Activated naive CD4-positive, alpha-beta T cell treated with anti-CD3 and anti-CD28 coated beads, Interleukin-2, amount 50 U/mL, for 72 hours (primary cell): ENCODE data around the gene IKZF2. TPM values are rescaled to one million over a fixed set of nuclear protein-coding genes. Genes with fewer than 3 reads are reported as not detected.
"Not testable (repeated sequence)": the region's sequence is repeated elsewhere in the genome, so short reads cannot be mapped to it uniquely, and the experiment has no call there.

Experiments used
- ATAC-seq, 2 donors: fragments of 150-1000 bp; cut with Tn5 transposase; 2 replicates each; pipeline ENCODE4 v1.10.0; 2021; ENCODE audit warnings: mild to moderate bottlenecking in 2 of 2, moderate library complexity in 2 of 2
- DNase-seq, 2 donors: peaks; one replicate each; pipeline ENCODE4 v3.0.0; 2021 to 2022; ENCODE audit warnings: low spot score in 2 of 2
- H3K27ac Mint-ChIP-seq, 2 donors: one replicate each; pipeline ENCODE4 v1.8.0; 2022; ENCODE audit warnings: mild to moderate bottlenecking in 2 of 2, mixed read lengths in 2 of 2
- H3K36me3 Mint-ChIP-seq, 2 donors: one replicate each; pipeline ENCODE4 v1.8.0; 2022; ENCODE audit warnings: mixed read lengths in 2 of 2
- H3K9me3 Mint-ChIP-seq, 2 donors: one replicate each; pipeline ENCODE4 v1.8.0; 2022; ENCODE audit warnings: mixed read lengths in 2 of 2
- total RNA-seq, 2 donors: library from RNA; stranded (reverse); gene quantifications; one replicate each; pipeline ENCODE4 v1.2.3, GENCODE V29; 2022

IKZF2 gene
- total RNA-seq, 2 donors from 2014 or later = 1.8 to 8.9 TPM

DNA sequence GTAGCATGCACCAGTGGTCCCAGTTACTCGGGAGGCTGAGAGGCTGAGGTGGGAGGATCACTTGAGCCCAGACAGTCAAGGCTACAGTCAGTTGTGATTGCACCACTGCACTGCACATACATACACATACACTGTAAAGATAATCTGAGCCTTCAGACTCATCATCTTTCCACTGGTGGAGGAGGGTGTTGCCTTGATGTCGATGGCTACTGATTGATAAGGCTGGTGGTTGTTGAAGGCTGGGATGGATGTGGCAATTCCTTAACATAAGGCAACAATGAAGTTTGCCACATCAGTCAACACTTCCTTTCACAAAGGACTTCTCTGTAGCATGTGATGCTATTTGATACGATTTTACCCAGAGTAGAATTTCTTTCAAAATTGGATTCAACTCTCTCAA, 118.8 kb downstream of the IKZF2 start:
- no peak overlapping the region for H3K27ac Mint-ChIP-seq
- DNase-seq (no peak), ATAC-seq (no peak)
- H3K36me3 Mint-ChIP-seq = no peaks in the 10 kb centered on the region
- H3K9me3 Mint-ChIP-seq = no peaks in the 10 kb centered on the region

- DNase-seq (no peak), ATAC-seq (peak in 1 of 2 donors; percentile 38)
- Mint-ChIP-seq H3K36me3 (peaks cover 0 to 4% of the 10 kb centered on the region in 2 donors), H3K9me3 (peaks cover 3 to 5% of the 10 kb centered on the region in 2 donors), H3K27ac (no peak overlapping the region)
Observed at GRCh38 chr2:213022987-213023386, 128.4 kb downstream of the IKZF2 start.

- Mint-ChIP-seq H3K36me3 (peaks cover 0 to 8% of the 10 kb centered on the region in 2 donors), H3K27ac (peak overlapping the region in 1 of 2 donors; percentile 72), H3K9me3 (peaks cover 8 to 10% of the 10 kb centered on the region in 2 donors)
- ATAC-seq (peak; percentile 97 to 99), DNase-seq (no peak)
Observed at GRCh38 chr2:213021971-213022899, 129.2 kb downstream of the IKZF2 start.

DNA sequence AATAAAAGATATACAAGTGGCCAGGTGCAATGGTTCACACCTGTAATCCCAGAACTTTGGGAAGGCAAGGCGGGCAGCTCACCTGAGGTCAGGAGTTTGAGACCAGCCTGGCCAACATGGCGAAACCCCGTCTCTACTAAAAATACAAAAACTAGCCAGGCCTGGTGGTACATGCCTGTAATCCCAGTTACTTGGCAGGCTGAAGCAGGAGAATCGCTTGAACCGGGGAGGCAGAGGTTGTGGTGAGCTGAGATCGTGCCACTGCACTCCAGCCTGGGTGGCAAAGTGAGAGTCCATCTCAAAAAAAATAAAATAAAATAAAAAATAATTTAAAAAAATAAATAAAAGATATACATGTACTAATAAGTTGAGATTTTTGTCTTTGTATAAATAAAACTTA, 130.5 kb downstream of the IKZF2 start:
- DNase-seq, H3K36me3 Mint-ChIP-seq, H3K27ac Mint-ChIP-seq, ATAC-seq: not testable (repeated sequence)
- H3K9me3 Mint-ChIP-seq = peaks cover 11 to 13% of the 10 kb centered on the region in 2 donors

DNA sequence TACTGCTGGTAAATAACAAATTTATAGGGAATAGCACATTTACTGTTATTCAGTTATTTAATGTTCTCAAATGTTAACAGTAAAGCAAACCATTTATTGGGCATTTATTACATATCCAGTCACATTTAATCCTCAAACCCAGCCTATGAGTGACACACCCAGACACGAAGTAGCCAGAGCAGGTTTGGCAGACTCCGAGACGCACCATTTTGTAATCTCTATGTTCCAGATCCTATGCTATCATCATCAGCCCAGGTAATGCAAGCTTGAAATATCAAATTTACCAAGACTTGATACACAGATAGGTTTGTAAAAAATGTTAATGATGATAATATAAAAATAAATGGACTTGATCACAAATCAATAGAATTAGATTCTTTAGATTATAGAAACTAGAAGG, 131.1 kb downstream of the IKZF2 start:
- DNase-seq (no peak), ATAC-seq (no peak)
- peaks cover 11 to 13% of the 10 kb centered on the region in 2 donors for H3K9me3 Mint-ChIP-seq
- H3K27ac Mint-ChIP-seq = no peak overlapping the region
- H3K36me3 Mint-ChIP-seq = peaks cover 0 to 8% of the 10 kb centered on the region in 2 donors

DNA sequence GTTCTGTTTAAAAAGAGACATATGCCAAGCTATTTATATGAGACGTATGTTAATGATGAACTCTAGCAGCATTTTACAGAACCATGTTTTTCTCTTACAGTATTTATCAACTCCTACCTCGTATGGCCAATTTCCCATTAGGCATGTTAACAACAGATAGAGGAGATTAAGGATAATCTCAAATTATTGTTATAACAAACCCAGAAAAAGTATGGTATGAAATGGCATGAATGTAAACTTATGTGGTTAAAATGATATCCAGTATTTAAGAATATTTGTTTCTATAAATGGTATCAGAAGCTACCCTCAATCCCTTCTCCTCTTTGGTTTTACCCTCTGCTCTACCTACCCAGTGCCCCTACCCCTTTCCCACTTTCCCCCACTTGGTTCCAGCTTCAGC, 132.0 kb downstream of the IKZF2 start:
- no peak for ATAC-seq
- Mint-ChIP-seq H3K36me3 (peaks cover 0 to 8% of the 10 kb centered on the region in 2 donors), H3K9me3 (peaks cover 11 to 13% of the 10 kb centered on the region in 2 donors), H3K27ac (no peak overlapping the region)
- DNase-seq = no peak

DNA sequence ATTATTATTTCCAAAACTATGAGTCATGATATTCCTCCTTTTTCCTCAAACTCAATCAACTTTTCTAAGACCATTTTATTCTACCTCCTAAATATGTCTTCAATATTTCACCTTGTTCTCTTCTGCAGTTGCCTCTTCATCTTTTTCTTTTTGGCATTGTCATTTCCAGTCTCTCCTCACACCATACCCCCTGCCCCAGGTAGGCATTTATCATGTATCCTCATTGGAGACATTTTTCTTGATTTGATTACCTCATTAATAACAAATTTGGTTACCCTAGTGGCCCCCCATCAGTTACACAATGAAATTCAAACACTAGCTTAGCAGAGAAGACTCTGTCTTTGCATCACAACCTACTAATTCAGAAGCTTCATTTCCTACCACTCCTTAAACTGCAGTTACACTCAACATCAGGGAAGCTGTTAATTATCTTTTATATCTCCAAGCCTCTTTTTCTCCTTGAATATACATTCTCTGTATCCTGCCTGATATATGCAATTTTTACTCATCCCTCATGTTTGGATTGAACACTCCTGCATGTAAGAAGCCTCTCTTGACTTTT, 133.0 kb downstream of the IKZF2 start:
- DNase-seq (no peak), ATAC-seq (no peak)
- H3K27ac Mint-ChIP-seq = no peak overlapping the region
- H3K36me3 Mint-ChIP-seq = peaks cover 0 to 8% of the 10 kb centered on the region in 2 donors
- peaks cover 11 to 13% of the 10 kb centered on the region in 2 donors for H3K9me3 Mint-ChIP-seq

DNA sequence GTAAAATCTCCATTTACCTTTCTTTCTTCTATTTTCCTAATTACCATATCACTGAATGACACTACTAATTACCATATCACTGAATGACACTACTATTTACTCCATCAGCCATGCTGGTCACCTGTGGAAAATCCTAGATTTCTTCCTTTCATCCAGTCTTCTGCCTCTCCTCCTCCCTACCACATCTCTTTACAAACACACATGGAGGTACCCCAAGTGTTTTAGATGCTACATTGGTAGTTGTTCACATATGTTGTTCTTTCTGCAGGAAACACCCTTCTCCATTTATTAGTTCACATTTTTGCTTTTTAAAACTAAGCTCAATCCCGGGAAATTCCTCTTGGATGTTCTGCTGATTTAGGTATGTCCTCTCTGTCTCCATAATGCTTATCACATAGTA, 134.0 kb downstream of the IKZF2 start:
- Mint-ChIP-seq H3K27ac (no peak overlapping the region), H3K36me3 (peaks cover 0 to 8% of the 10 kb centered on the region in 2 donors), H3K9me3 (peaks cover 11 to 13% of the 10 kb centered on the region in 2 donors)
- ATAC-seq (no peak), DNase-seq (no peak)

- DNase-seq (no peak), ATAC-seq (no peak)
- peak overlapping the region in 1 of 2 donors; percentile 57 for H3K27ac Mint-ChIP-seq
- H3K36me3 Mint-ChIP-seq = peaks cover 0 to 8% of the 10 kb centered on the region in 2 donors
- peaks cover 11 to 13% of the 10 kb centered on the region in 2 donors for H3K9me3 Mint-ChIP-seq
Observed at GRCh38 chr2:213016984-213017351, 134.4 kb downstream of the IKZF2 start.

- ATAC-seq (peak in 1 of 2 donors; percentile 61), DNase-seq (no peak)
- Mint-ChIP-seq H3K9me3 (peaks cover 11 to 13% of the 10 kb centered on the region in 2 donors), H3K36me3 (peaks cover 0 to 8% of the 10 kb centered on the region in 2 donors), H3K27ac (peak overlapping the region in 1 of 2 donors; percentile 57)
Observed at GRCh38 chr2:213016166-213016983, 135.0 kb downstream of the IKZF2 start.

- peaks cover 0 to 8% of the 10 kb centered on the region in 2 donors for H3K36me3 Mint-ChIP-seq
- DNase-seq (peak in 1 of 2 donors; percentile 32), ATAC-seq (peak; percentile 89 to 90)
- peak overlapping the region; percentile 47 to 57 for H3K27ac Mint-ChIP-seq
- H3K9me3 Mint-ChIP-seq = peaks cover 13 to 14% of the 10 kb centered on the region in 2 donors
Observed at GRCh38 chr2:213015387-213016165, 135.8 kb downstream of the IKZF2 start.

- DNase-seq = no peak
- peaks cover 0 to 8% of the 10 kb centered on the region in 2 donors for H3K36me3 Mint-ChIP-seq
- peak in 1 of 2 donors; percentile 28 for ATAC-seq
- peaks cover 13 to 14% of the 10 kb centered on the region in 2 donors for H3K9me3 Mint-ChIP-seq
- H3K27ac Mint-ChIP-seq = no peak overlapping the region
Observed at GRCh38 chr2:213013979-213014378, 137.4 kb downstream of the IKZF2 start.

- ATAC-seq = no peak
- H3K9me3 Mint-ChIP-seq = peaks cover 0 to 3% of the 10 kb centered on the region in 2 donors
- H3K27ac Mint-ChIP-seq = no peak overlapping the region
- DNase-seq = no peak
- H3K36me3 Mint-ChIP-seq = no peaks in the 10 kb centered on the region
Observed at GRCh38 chr2:213011505-213011904, 139.9 kb downstream of the IKZF2 start.

GRCh38 chr2:213010106-213010779, 141.2 kb downstream of the IKZF2 start:
- H3K9me3 Mint-ChIP-seq = peaks cover 0 to 3% of the 10 kb centered on the region in 2 donors
- DNase-seq (no peak), ATAC-seq (peak; percentile 47 to 59)
- no peak overlapping the region for H3K27ac Mint-ChIP-seq
- H3K36me3 Mint-ChIP-seq = no peaks in the 10 kb centered on the region

GRCh38 chr2:213007290-213007838, 144.0 kb downstream of the IKZF2 start:
- ATAC-seq = no peak
- Mint-ChIP-seq H3K36me3 (no peaks in the 10 kb centered on the region), H3K9me3 (peaks cover 0 to 3% of the 10 kb centered on the region in 2 donors), H3K27ac (no peak overlapping the region)
- DNase-seq = no peak
